ENCODE measurements around the gene MRPL17. TPM values are rescaled to one million over a fixed set of nuclear protein-coding genes. Genes with fewer than 3 reads are reported as not detected.
A peak's percentile ranks its signal among the peaks of the same experiment; 100 is the strongest.

The MRPL17 gene
- total and polyA plus RNA-seq, 9 of the 15 experiments (the other 6 are each of a cell fraction or from before 2014, with no cell fraction given) = 33.9 to 81.6 (median 43.9) TPM

GRCh38 chr11:6674862-6675261, 8.3 kb downstream of the MRPL17 start:
- BruUV-seq (replicated peaks) = no TSS peak
- Histone ChIP-seq H3K4me1 (replicated peaks in 1 of 2; ENCODE audit: control insufficient read depth in 2 of 2, insufficient read depth in 2 of 2, low read length in 2 of 2) (peaks cover 0 to 19% of the 10 kb centered on the region in 2 experiments; a peak in 4 of 5 replicates), H3K9me3 (replicated peaks; ENCODE audit: control insufficient read depth, insufficient read depth, low read depth, low read length) (no peaks in the 10 kb centered on the region), H3K27me3 (ENCODE audit: control insufficient read depth in 2 of 2, insufficient read depth in 2 of 2, low read length in 2 of 2) (no peaks in the 10 kb centered on the region), H3K4me3 (no peak overlapping the region), H3K9ac (ENCODE audit: insufficient read depth in 1 of 2, low read depth in 2 of 2, low read length in 2 of 2) (no peak overlapping the region), H3K27ac (ENCODE audit: extremely low read depth, low read depth, low read length) (no peak overlapping the region), H3K79me2 (ENCODE audit: control insufficient read depth, insufficient read depth, low read length) (no peaks in the 10 kb centered on the region), H3K9me1 (ENCODE audit: control insufficient read depth, insufficient read depth, low read length) (no peaks in the 10 kb centered on the region), H3K4me2 (ENCODE audit: insufficient read depth, low read length) (no peak overlapping the region), H3K36me3 (ENCODE audit: control insufficient read depth, insufficient read depth, low read length) (no peaks in the 10 kb centered on the region), H2AFZ (ENCODE audit: low read depth, low read length) (0 out of 2 replicates have a peak overlapping the region, but pooled peaks have one; percentile 3), H4K20me1 (replicated peaks; ENCODE audit: control insufficient read depth, insufficient read depth, low read length) (no peaks in the 10 kb centered on the region)
- ATAC-seq (no peak), FAIRE-seq (no peak), DNase-seq (ENCODE audit: extremely low read depth in 1 of 4, low spot score in 3 of 4) (no peak)
- POLR2A ChIA-PET = interaction anchor here (0.8 to 3.2 kb wide), 3 partner anchors 12 to 193 kb away, joined by 3 to 11 read pairs (median 3); partner anchors contain the start of genes ARFIP2 and TIMM10B
- CTCF ChIA-PET (ENCODE audit: low intra/inter-chr PET ratio) = no interaction called here
- 37% methylated on average over 4 of the region's 4 CpGs for WGBS (ENCODE audit: insufficient coverage, low coverage, missing lambda C conversion rate)
- intact Hi-C loops (cut with micrococcal nuclease) (no loop called here), in situ Hi-C loops (cut with MboI) (loop anchor here (10.0 kb wide), 1 partner anchor 140 kb away; no protein-coding TSS in a partner anchor)
- TF ChIP-seq ZNF384 (IDR thresholded peaks at IDR 0.05; ENCODE audit: low read depth, low read length) (no peak), E2F8 (IDR thresholded peaks at IDR 0.05; ENCODE audit: low read depth, partially characterized antibody) (no peak), USF2 (CRISPR knock-in tag; IDR thresholded peaks at IDR 0.05) (no peak), STAT5B (CRISPR knock-in tag; IDR thresholded peaks at IDR 0.05) (no peak), BMI1 (IDR thresholded peaks at IDR 0.05; ENCODE audit: low read length) (no peak), EP400 (IDR thresholded peaks at IDR 0.05) (no peak), ZBTB49 (CRISPR knock-in tag; IDR thresholded peaks at IDR 0.05; ENCODE audit: borderline replicate concordance) (no peak), ARID4B (CRISPR knock-in tag; IDR thresholded peaks at IDR 0.05) (no peak), ZNF639 (CRISPR knock-in tag; conservative IDR thresholded peaks at IDR 0.05 in 1 of 2, IDR thresholded peaks at IDR 0.05 in 1 of 2) (no peak)

Data from K562 (cell line).